ENCODE results near the gene ZDHHC17. TPM values are rescaled to one million over a fixed set of nuclear protein-coding genes. Genes with fewer than 3 reads are reported as not detected.

The ZDHHC17 gene
- total RNA-seq, 1 experiment from 2014 or later, result 35.3 TPM

DNA sequence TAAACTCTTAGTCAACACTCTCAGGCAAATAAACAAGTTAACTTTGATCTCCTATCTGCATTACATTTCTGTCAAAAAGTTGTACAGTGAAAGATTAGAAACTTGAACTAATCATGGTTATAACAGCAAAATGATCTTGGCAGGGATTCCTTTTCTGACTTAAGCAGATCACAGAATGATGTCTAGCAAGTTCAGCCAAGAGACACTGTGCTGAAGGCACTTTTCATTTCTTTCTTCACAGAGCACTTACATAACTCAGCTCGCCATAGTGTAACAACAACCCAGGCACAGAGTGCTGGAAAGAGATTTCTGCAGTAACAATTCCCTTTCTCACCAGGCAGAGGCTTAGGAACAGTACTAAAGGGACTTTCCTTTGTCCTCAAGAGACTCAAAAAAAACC, 134.5 kb downstream of the ZDHHC17 start:
- H3K79me2 ChIP-seq (ENCODE audit: low read length), result no peaks in the 10 kb centered on the region
- TF ChIP-seq, protein P1, sequence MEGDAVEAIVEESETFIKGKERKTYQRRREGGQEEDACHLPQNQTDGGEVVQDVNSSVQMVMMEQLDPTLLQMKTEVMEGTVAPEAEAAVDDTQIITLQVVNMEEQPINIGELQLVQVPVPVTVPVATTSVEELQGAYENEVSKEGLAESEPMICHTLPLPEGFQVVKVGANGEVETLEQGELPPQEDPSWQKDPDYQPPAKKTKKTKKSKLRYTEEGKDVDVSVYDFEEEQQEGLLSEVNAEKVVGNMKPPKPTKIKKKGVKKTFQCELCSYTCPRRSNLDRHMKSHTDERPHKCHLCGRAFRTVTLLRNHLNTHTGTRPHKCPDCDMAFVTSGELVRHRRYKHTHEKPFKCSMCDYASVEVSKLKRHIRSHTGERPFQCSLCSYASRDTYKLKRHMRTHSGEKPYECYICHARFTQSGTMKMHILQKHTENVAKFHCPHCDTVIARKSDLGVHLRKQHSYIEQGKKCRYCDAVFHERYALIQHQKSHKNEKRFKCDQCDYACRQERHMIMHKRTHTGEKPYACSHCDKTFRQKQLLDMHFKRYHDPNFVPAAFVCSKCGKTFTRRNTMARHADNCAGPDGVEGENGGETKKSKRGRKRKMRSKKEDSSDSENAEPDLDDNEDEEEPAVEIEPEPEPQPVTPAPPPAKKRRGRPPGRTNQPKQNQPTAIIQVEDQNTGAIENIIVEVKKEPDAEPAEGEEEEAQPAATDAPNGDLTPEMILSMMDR (conservative IDR thresholded peaks at IDR 0.05; ENCODE audit: low read depth, low read length), result no peak
- no peak for TF ChIP-seq EZH2 (IDR thresholded peaks at IDR 0.05; ENCODE audit: low read length, unreplicated experiment)
- ATAC-seq (no peak), DNase-seq (no peak)
- ChIA-PET POLR2A (ENCODE audit: unreplicated experiment) (no interaction called here), CTCF (no interaction called here)
- H3K4me3 ChIP-seq (ENCODE audit: low read length), result no peak overlapping the region
- intact Hi-C loops (cut with micrococcal nuclease), result no loop called here
- no peak overlapping the region for H3K27ac ChIP-seq (ENCODE audit: low read length)
- no TSS peak for BruUV-seq (replicated peaks)
- H3K4me2 ChIP-seq (ENCODE audit: low read length), result no peak overlapping the region
- peaks cover 7% of the 10 kb centered on the region; the same call in 1 of the 2 replicates for H3K9me3 ChIP-seq (ENCODE audit: low read length)
- no peaks in the 10 kb centered on the region for H3K4me1 ChIP-seq (ENCODE audit: insufficient read depth, low read length)
- no peaks in the 10 kb centered on the region for H3F3A ChIP-seq (ENCODE audit: low read length, unreplicated experiment)
- H3K27me3 ChIP-seq (ENCODE audit: low read length), result no peaks in the 10 kb centered on the region
- H4K20me1 ChIP-seq (ENCODE audit: low read length), result no peaks in the 10 kb centered on the region
- no peak overlapping the region for H3K9ac ChIP-seq (ENCODE audit: low read length)
- H3K36me3 ChIP-seq (ENCODE audit: low read depth, low read length), result no peaks in the 10 kb centered on the region
- H2AFZ ChIP-seq (ENCODE audit: low read length), result no peak overlapping the region
- H3K9me2 ChIP-seq (replicated peaks; ENCODE audit: low read length), result no peaks in the 10 kb centered on the region

- no peak for DNase-seq
- Histone ChIP-seq H3K79me2 (ENCODE audit: low read length) (no peaks in the 10 kb centered on the region), H4K20me1 (ENCODE audit: low read length) (no peaks in the 10 kb centered on the region), H3K27ac (ENCODE audit: low read length) (no peak overlapping the region), H3K9me3 (ENCODE audit: low read length) (no peaks in the 10 kb centered on the region), H2AFZ (ENCODE audit: low read length) (no peak overlapping the region), H3K27me3 (ENCODE audit: low read length) (no peaks in the 10 kb centered on the region), H3K9me2 (replicated peaks; ENCODE audit: low read length) (no peaks in the 10 kb centered on the region), H3K4me3 (ENCODE audit: low read length) (no peak overlapping the region), H3K4me2 (ENCODE audit: low read length) (no peak overlapping the region), H3K9ac (ENCODE audit: low read length) (no peak overlapping the region), H3K4me1 (ENCODE audit: insufficient read depth, low read length) (no peaks in the 10 kb centered on the region), H3F3A (ENCODE audit: low read length, unreplicated experiment) (no peaks in the 10 kb centered on the region), H3K36me3 (ENCODE audit: low read depth, low read length) (no peaks in the 10 kb centered on the region)
- POLR2A ChIA-PET (ENCODE audit: unreplicated experiment), result no interaction called here
- no TSS peak for BruUV-seq (replicated peaks)
- no peak for ATAC-seq
- no peak for TF ChIP-seq EZH2 (IDR thresholded peaks at IDR 0.05; ENCODE audit: low read length, unreplicated experiment)
- no peak for TF ChIP-seq EZH2phosphoT487 (IDR thresholded peaks at IDR 0.05; ENCODE audit: borderline replicate concordance, low read length)
- TF ChIP-seq, protein P1 (conservative IDR thresholded peaks at IDR 0.05; ENCODE audit: low read depth, low read length), result no peak
- intact Hi-C loops (cut with micrococcal nuclease), result no loop called here
- CTCF ChIA-PET, result no interaction called here
These were observed 135.6 kb downstream of the ZDHHC17 start for GRCh38 chr12:76899522-76899921.

GRCh38 chr12:76901628-76902380, 137.9 kb downstream of the ZDHHC17 start:
- no peaks in the 10 kb centered on the region for H3K9me2 ChIP-seq (replicated peaks; ENCODE audit: low read length)
- no peak overlapping the region for H3K9ac ChIP-seq (ENCODE audit: low read length)
- intact Hi-C loops (cut with micrococcal nuclease), result no loop called here
- H3F3A ChIP-seq (ENCODE audit: low read length, unreplicated experiment), result no peaks in the 10 kb centered on the region
- H3K36me3 ChIP-seq (ENCODE audit: low read depth, low read length), result no peaks in the 10 kb centered on the region
- no peaks in the 10 kb centered on the region for H3K27me3 ChIP-seq (ENCODE audit: low read length)
- ChIA-PET POLR2A (ENCODE audit: unreplicated experiment) (no interaction called here), CTCF (no interaction called here)
- TF ChIP-seq, protein P1 (conservative IDR thresholded peaks at IDR 0.05; ENCODE audit: low read depth, low read length), result no peak
- TF ChIP-seq EZH2phosphoT487 (IDR thresholded peaks at IDR 0.05; ENCODE audit: borderline replicate concordance, low read length), result no peak
- TF ChIP-seq EZH2 (IDR thresholded peaks at IDR 0.05; ENCODE audit: low read length, unreplicated experiment), result no peak
- DNase-seq, result no peak
- BruUV-seq (replicated peaks), result no TSS peak
- H3K4me3 ChIP-seq (ENCODE audit: low read length), result no peak overlapping the region
- H3K4me2 ChIP-seq (ENCODE audit: low read length), result no peak overlapping the region
- H3K4me1 ChIP-seq (ENCODE audit: insufficient read depth, low read length), result no peaks in the 10 kb centered on the region
- H3K9me3 ChIP-seq (ENCODE audit: low read length), result no peaks in the 10 kb centered on the region
- no peak overlapping the region for H3K27ac ChIP-seq (ENCODE audit: low read length)
- H3K79me2 ChIP-seq (ENCODE audit: low read length), result no peaks in the 10 kb centered on the region
- no peak overlapping the region for H2AFZ ChIP-seq (ENCODE audit: low read length)
- ATAC-seq, result no peak
- no peaks in the 10 kb centered on the region for H4K20me1 ChIP-seq (ENCODE audit: low read length)

All from PC-3 (cell line).